SU-DHL-6 (cell line): ENCODE results near the gene COX14.

Experiments used
- H2AFZ ChIP-seq: fragments of 200-600 bp; sonication (generic); 2 replicates; pipeline ENCODE4 v1.6.1; 2014; ENCODE audit warnings: low read depth, mild to moderate bottlenecking, moderate library complexity, mixed read lengths, antibody characterized with exemption, low read length; ENCODE audit not compliant: severe bottlenecking
- H3F3A ChIP-seq: fragments of 200-600 bp; shearing (Covaris generic); 2 replicates; pipeline ENCODE4 v1.6.0; 2016; ENCODE audit warnings: antibody characterized with exemption, mild to moderate bottlenecking; ENCODE audit not compliant: insufficient read depth
- H3K27ac ChIP-seq: fragments of 200-600 bp; sonication (generic); 2 replicates; pipeline ENCODE4 v1.5.1; 2016; ENCODE audit warnings: low read depth, mild to moderate bottlenecking, low read length, moderate library complexity, mixed read lengths
- H3K27me3 ChIP-seq: fragments of 200-600 bp; sonication (generic), shearing (Covaris generic); 2 replicates; pipeline ENCODE4 v1.6.0; 2014; ENCODE audit warnings: mild to moderate bottlenecking, low read length
- H3K36me3 ChIP-seq: fragments of 200-600 bp; sonication (generic); 2 replicates; pipeline ENCODE4 v1.6.1; 2014; ENCODE audit warnings: mild to moderate bottlenecking, low read length, mixed read lengths
- H3K4me2 ChIP-seq: fragments of 300-600, 200-600 bp; shearing (Covaris generic), sonication (generic); 2 replicates; pipeline ENCODE4 v1.6.0; 2014; ENCODE audit warnings: low read length, low read depth, mild to moderate bottlenecking; ENCODE audit not compliant: poor library complexity, severe bottlenecking
- H3K4me3 ChIP-seq: fragments of 200-600 bp; sonication (generic); 2 replicates; pipeline ENCODE4 v1.5.1; 2014; ENCODE audit warnings: antibody characterized with exemption, low read length, mild to moderate bottlenecking, mixed read lengths; ENCODE audit not compliant: insufficient read depth, poor library complexity, severe bottlenecking
- H3K79me2 ChIP-seq: fragments of 200-600 bp; sonication (generic); 2 replicates; pipeline ENCODE4 v1.6.1; 2014; ENCODE audit warnings: mild to moderate bottlenecking, low read length, moderate library complexity; ENCODE audit not compliant: insufficient read depth
- H3K9ac ChIP-seq: fragments of 200-600 bp; sonication (generic); 2 replicates; pipeline ENCODE4 v1.7.0; 2014; ENCODE audit warnings: mild to moderate bottlenecking, low read length
- H3K9me2 ChIP-seq: fragments of 200-600 bp; sonication (generic); replicated peaks from 2 replicates; pipeline ENCODE4 v1.6.1; 2014; ENCODE audit warnings: low read length; ENCODE audit not compliant: insufficient read depth
- H3K9me3 ChIP-seq: fragments of 200-600 bp; sonication (generic); 2 replicates; pipeline ENCODE4 v1.6.1; 2014; ENCODE audit warnings: low read length, mixed read lengths; ENCODE audit not compliant: insufficient read depth
- H4K20me1 ChIP-seq: fragments of 200-600 bp; sonication (generic); 2 replicates; pipeline ENCODE4 v1.6.1; 2014; ENCODE audit warnings: low read depth, mild to moderate bottlenecking, antibody characterized with exemption, low read length, moderate library complexity, mixed read lengths
- EZH2phosphoT487 ChIP-seq: fragments of 200-600 bp; sonication (generic), shearing (Covaris generic); conservative IDR thresholded peaks from 2 replicates; pipeline ENCODE4 v1.6.1; 2018; ENCODE audit warnings: mild to moderate bottlenecking, antibody characterized with exemption, low read length, moderate library complexity, mixed read lengths
- TF ChIP-seq, protein P1 (sequence below): fragments of 200-600 bp; sonication (generic); IDR thresholded peaks from one replicate; pipeline ENCODE4 v1.5.1; 2017; ENCODE audit warnings: antibody characterized with exemption, mild to moderate bottlenecking, low read length, moderate library complexity; ENCODE audit not compliant: insufficient read depth, poor library complexity, severe bottlenecking

COX14 gene

DNA sequence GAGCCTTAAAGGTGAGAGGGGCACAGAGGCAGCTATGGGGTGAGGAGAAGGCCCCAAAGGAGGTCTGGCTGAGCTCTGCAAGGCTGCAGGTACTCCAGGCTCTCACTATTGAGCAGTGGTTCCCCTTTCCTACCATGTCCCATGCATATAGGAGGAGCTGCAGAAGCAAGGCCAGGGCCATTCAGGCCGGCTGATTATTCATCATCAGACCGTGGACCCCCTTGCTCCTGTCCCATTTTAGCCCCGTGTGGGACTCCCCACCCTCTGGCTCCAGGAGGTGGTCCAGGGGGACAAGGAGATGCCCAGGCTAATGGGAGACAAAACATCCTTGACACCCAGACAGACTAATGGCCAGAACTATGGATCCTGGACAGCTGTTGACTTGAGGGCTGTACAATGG is 5.1 kb upstream of the COX14 start:
- no peaks in the 10 kb centered on the region for H3K9me3 ChIP-seq
- H3K27me3 ChIP-seq = no peaks in the 10 kb centered on the region
- no peak overlapping the region for H3K27ac ChIP-seq
- no peak overlapping the region for H2AFZ ChIP-seq
- H3K9ac ChIP-seq = no peak overlapping the region
- no peaks in the 10 kb centered on the region for H3K36me3 ChIP-seq
- TF ChIP-seq EZH2phosphoT487 = no peak
- TF ChIP-seq, protein P1, sequence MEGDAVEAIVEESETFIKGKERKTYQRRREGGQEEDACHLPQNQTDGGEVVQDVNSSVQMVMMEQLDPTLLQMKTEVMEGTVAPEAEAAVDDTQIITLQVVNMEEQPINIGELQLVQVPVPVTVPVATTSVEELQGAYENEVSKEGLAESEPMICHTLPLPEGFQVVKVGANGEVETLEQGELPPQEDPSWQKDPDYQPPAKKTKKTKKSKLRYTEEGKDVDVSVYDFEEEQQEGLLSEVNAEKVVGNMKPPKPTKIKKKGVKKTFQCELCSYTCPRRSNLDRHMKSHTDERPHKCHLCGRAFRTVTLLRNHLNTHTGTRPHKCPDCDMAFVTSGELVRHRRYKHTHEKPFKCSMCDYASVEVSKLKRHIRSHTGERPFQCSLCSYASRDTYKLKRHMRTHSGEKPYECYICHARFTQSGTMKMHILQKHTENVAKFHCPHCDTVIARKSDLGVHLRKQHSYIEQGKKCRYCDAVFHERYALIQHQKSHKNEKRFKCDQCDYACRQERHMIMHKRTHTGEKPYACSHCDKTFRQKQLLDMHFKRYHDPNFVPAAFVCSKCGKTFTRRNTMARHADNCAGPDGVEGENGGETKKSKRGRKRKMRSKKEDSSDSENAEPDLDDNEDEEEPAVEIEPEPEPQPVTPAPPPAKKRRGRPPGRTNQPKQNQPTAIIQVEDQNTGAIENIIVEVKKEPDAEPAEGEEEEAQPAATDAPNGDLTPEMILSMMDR = no peak
- no peaks in the 10 kb centered on the region for H3K79me2 ChIP-seq
- no peak overlapping the region for H3K4me3 ChIP-seq
- no peaks in the 10 kb centered on the region for H4K20me1 ChIP-seq
- H3K4me2 ChIP-seq = no peak overlapping the region
- no peaks in the 10 kb centered on the region for H3F3A ChIP-seq
- H3K9me2 ChIP-seq = no peaks in the 10 kb centered on the region

DNA sequence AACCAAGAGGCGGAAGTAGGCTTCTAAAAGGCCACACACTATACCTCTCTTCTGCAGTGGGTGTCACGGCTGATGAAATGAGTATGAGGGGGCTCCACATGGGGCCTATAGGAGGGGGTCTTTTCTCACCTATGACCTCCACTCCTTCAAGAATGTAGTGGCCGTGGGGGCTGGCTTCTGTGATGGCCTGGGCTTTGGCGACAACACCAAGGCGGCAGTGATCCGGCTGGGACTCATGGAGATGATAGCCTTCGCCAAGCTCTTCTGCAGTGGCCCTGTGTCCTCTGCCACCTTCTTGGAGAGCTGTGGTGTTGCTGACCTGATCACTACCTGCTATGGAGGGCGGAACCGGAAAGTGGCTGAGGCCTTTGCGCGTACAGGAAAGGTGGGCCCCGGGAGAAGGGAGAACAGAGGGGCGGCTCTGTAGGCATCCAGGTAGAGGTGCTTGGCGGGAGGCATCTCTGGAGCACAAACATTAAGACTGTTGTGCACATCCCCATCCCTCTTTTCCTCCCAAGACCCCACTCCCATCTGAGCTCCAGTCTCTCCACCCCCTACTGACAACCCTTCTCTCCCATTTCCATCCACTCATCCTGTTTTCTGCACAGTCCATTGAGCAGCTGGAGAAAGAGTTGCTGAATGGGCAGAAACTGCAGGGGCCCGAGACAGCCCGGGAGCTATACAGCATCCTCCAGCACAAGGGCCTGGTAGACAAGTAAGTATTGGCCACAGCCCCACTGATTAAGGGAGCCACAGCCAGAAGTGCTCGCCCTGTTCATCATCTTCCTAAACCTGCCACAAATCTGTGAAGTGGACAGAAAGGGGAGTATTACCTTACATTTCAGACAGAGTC is 4.4 kb upstream of the COX14 start:
- no peak overlapping the region for H3K4me2 ChIP-seq
- H3K27me3 ChIP-seq = no peaks in the 10 kb centered on the region
- no peaks in the 10 kb centered on the region for H3F3A ChIP-seq
- peaks cover 5% of the 10 kb centered on the region for H3K79me2 ChIP-seq
- no peak overlapping the region for H3K9ac ChIP-seq
- H2AFZ ChIP-seq = no peak overlapping the region
- TF ChIP-seq EZH2phosphoT487 = no peak
- TF ChIP-seq, protein P1 = no peak
- H3K36me3 ChIP-seq = no peaks in the 10 kb centered on the region
- H3K9me3 ChIP-seq = no peaks in the 10 kb centered on the region
- H4K20me1 ChIP-seq = no peaks in the 10 kb centered on the region
- H3K27ac ChIP-seq = no peak overlapping the region
- no peaks in the 10 kb centered on the region for H3K9me2 ChIP-seq
- H3K4me3 ChIP-seq = no peak overlapping the region

DNA sequence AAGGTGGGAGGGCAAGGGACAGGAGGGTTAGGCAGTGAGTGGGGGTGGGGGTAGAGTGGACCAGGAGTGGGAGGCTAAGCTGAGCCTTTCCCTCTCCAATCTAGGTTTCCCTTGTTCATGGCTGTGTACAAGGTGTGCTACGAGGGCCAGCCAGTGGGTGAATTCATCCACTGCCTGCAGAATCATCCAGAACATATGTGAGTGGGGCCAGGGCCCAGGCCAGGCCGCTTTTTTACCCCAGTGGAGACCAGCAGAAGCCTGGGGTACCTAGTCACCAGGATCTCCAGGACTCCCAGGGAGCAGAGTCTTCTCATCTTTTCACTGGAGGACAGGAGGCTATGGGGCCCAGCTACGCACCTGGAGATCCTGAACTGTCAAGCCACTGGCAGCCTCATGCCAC is 2.7 kb upstream of the COX14 start:
- H3K4me2 ChIP-seq = no peak overlapping the region
- no peak overlapping the region for H2AFZ ChIP-seq

More for the DNA sequence above, 2.7 kb upstream of the COX14 start:
- TF ChIP-seq, protein P1 = no peak
- no peak for TF ChIP-seq EZH2phosphoT487
- Histone ChIP-seq H3K36me3 (no peaks in the 10 kb centered on the region), H3K79me2 (peaks cover 20% of the 10 kb centered on the region), H3K9ac (no peak overlapping the region), H3K9me3 (no peaks in the 10 kb centered on the region), H3K4me3 (no peak overlapping the region), H4K20me1 (no peaks in the 10 kb centered on the region), H3K27ac (no peak overlapping the region), H3K27me3 (no peaks in the 10 kb centered on the region), H3K9me2 (no peaks in the 10 kb centered on the region), H3F3A (no peaks in the 10 kb centered on the region)
